Neural progenitor cell (in vitro differentiated cells): ENCODE results near the gene MTF2. TPM values are rescaled to one million over a fixed set of nuclear protein-coding genes. Genes with fewer than 3 reads are reported as not detected.

Source experiments
- DNase-seq: peaks from one replicate; pipeline ENCODE4 v3.0.0-alpha.2; 2016; ENCODE audit warnings: low spot score
- H2AFZ ChIP-seq: fragments of 200-600 bp; sonication (generic); replicated peaks from 2 replicates; pipeline ENCODE4 v1.6.1; 2016; ENCODE audit warnings: antibody characterized with exemption
- H3F3A ChIP-seq: fragments of 200-600 bp; sonication (generic); 2 replicates; pipeline ENCODE4 v1.6.1; 2016; ENCODE audit warnings: antibody characterized with exemption, low read depth
- H3K27ac ChIP-seq: fragments of 200-600 bp; sonication (generic); 2 replicates; pipeline ENCODE4 v1.5.1; 2016; ENCODE audit warnings: mild to moderate bottlenecking
- H3K27me3 ChIP-seq: fragments of 200-600 bp; sonication (generic); 2 replicates; pipeline ENCODE4 v1.6.1; 2016; ENCODE audit warnings: mild to moderate bottlenecking, moderate library complexity
- H3K36me3 ChIP-seq: fragments of 200-600 bp; sonication (generic); 2 replicates; pipeline ENCODE4 v1.5.1; 2016
- H3K4me1 ChIP-seq: fragments of 200-600 bp; sonication (generic); 2 replicates; pipeline ENCODE4 v1.6.1; 2016; ENCODE audit warnings: mixed run types
- H3K4me2 ChIP-seq: fragments of 200-600 bp; sonication (generic); 2 replicates; pipeline ENCODE4 v1.6.1; 2016
- H3K4me3 ChIP-seq: fragments of 200-600 bp; sonication (generic); 2 replicates; pipeline ENCODE4 v1.5.1; 2016
- H3K79me2 ChIP-seq: fragments of 200-600 bp; sonication (generic); 2 replicates; pipeline ENCODE4 v1.6.1; 2016; ENCODE audit warnings: low read depth
- H3K9ac ChIP-seq: fragments of 200-600 bp; sonication (generic); 2 replicates; pipeline ENCODE4 v1.6.1; 2016
- H3K9me3 ChIP-seq: fragments of 200-600 bp; sonication (generic); 2 replicates; pipeline ENCODE4 v1.5.1; 2016; ENCODE audit warnings: low read depth
- H4K20me1 ChIP-seq: fragments of 200-600 bp; sonication (generic); 2 replicates; pipeline ENCODE4 v1.6.1; 2016; ENCODE audit warnings: low read depth
- H3K27ac Mint-ChIP-seq: 3 replicates; pipeline ENCODE4 v1.8.0; 2021; ENCODE audit warnings: mixed read lengths
- H3K27me3 Mint-ChIP-seq: 2 replicates; pipeline ENCODE4 v1.8.0; 2022; ENCODE audit warnings: low read depth, mild to moderate bottlenecking, inconsistent platforms, moderate library complexity, mixed read lengths; ENCODE audit not compliant: insufficient read depth
- H3K36me3 Mint-ChIP-seq: 3 replicates; pipeline ENCODE4 v1.8.0; 2021; ENCODE audit warnings: mixed read lengths
- H3K4me1 Mint-ChIP-seq: 3 replicates; pipeline ENCODE4 v1.8.0; 2021; ENCODE audit warnings: mixed read lengths
- H3K4me3 Mint-ChIP-seq: 3 replicates; pipeline ENCODE4 v1.8.0; 2021; ENCODE audit warnings: mild to moderate bottlenecking, moderate library complexity, mixed read lengths
- H3K9me3 Mint-ChIP-seq: 3 replicates; pipeline ENCODE4 v1.8.0; 2020; ENCODE audit warnings: mixed read lengths
- EZH2 ChIP-seq: fragments of 200-600 bp; sonication (generic); IDR thresholded peaks from 2 replicates; pipeline ENCODE4 v1.6.1; 2017; ENCODE audit warnings: antibody characterized with exemption, mild to moderate bottlenecking, moderate library complexity
- EZH2phosphoT487 ChIP-seq: fragments of 200-600 bp; sonication (generic); IDR thresholded peaks from 2 replicates; pipeline ENCODE4 v1.6.1; 2017; ENCODE audit warnings: antibody characterized with exemption
- total RNA-seq: library from RNA; depleted of rRNA; stranded (reverse); fragments of >200 nt; gene quantifications from 2 replicates; pipeline ENCODE4 v1.2.3, GENCODE V29; 2015; ENCODE audit warnings: low replicate concordance
- TF ChIP-seq, protein P1 (sequence below): fragments of 200-600 bp; sonication (generic); IDR thresholded peaks from 2 replicates; pipeline ENCODE4 v1.5.1; 2017; ENCODE audit warnings: antibody characterized with exemption, mild to moderate bottlenecking

MTF2 gene
- total RNA-seq, 1 donor from 2014 or later = 149 TPM

DNA sequence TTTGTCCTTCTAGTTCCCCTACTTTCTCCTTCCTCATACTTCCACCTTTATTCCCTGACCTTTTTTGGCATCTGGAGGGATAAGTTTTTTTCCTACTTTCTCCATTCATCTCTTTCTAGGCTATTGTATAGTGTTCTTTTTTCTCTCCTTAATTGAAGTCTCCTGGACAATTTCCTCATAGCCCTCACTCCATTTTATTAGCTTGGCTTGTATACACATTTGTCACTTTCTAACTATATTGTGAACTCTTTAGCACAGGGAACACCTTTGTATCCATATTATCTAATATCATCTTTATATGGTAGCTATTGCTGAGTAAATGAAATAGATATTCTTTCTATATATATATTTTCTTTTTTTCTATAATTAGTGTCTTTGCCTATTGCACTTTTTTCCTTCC is 53.6 kb downstream of the MTF2 start:
- Histone ChIP-seq H3K27ac (no peak overlapping the region), H3K9me3 (no peaks in the 10 kb centered on the region), H3K4me1 (no peaks in the 10 kb centered on the region), H3K36me3 (peaks cover 50% of the 10 kb centered on the region), H4K20me1 (peaks cover 5% of the 10 kb centered on the region), H3K27me3 (no peaks in the 10 kb centered on the region), H2AFZ (no peak overlapping the region), H3K79me2 (no peaks in the 10 kb centered on the region), H3F3A (peaks cover 6% of the 10 kb centered on the region), H3K4me3 (no peak overlapping the region), H3K4me2 (no peak overlapping the region), H3K9ac (no peak overlapping the region)
- H3K4me3 Mint-ChIP-seq = no peak overlapping the region
- no peaks in the 10 kb centered on the region for H3K4me1 Mint-ChIP-seq
- no peak for DNase-seq
- TF ChIP-seq EZH2 = no peak
- TF ChIP-seq, protein P1, sequence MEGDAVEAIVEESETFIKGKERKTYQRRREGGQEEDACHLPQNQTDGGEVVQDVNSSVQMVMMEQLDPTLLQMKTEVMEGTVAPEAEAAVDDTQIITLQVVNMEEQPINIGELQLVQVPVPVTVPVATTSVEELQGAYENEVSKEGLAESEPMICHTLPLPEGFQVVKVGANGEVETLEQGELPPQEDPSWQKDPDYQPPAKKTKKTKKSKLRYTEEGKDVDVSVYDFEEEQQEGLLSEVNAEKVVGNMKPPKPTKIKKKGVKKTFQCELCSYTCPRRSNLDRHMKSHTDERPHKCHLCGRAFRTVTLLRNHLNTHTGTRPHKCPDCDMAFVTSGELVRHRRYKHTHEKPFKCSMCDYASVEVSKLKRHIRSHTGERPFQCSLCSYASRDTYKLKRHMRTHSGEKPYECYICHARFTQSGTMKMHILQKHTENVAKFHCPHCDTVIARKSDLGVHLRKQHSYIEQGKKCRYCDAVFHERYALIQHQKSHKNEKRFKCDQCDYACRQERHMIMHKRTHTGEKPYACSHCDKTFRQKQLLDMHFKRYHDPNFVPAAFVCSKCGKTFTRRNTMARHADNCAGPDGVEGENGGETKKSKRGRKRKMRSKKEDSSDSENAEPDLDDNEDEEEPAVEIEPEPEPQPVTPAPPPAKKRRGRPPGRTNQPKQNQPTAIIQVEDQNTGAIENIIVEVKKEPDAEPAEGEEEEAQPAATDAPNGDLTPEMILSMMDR = no peak
- TF ChIP-seq EZH2phosphoT487 = no peak
- no peaks in the 10 kb centered on the region for H3K9me3 Mint-ChIP-seq
- no peak overlapping the region for H3K27ac Mint-ChIP-seq
- no peaks in the 10 kb centered on the region for H3K27me3 Mint-ChIP-seq
- peaks cover 10% of the 10 kb centered on the region for H3K36me3 Mint-ChIP-seq

DNA sequence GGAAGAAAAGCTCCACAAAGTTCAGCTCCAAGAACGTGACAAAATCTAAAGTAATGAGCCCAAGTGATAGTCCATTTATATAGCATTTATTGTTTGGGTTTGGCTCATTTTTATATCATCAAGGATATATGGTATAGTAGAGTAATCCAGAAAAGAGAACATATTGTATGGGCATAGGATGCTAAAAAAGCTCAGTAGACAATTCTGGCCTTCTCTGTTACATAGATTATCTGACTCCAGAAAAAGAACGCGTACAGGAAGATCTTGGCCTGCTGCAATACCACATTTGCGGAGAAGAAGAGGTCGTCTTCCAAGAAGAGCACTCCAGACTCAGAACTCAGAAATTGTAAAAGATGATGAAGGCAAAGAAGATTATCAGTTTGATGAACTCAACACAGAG is 57.4 kb downstream of the MTF2 start:
- peaks cover 16% of the 10 kb centered on the region for H3K36me3 Mint-ChIP-seq
- H3K9ac ChIP-seq = no peak overlapping the region
- H2AFZ ChIP-seq = no peak overlapping the region
- H3K27ac ChIP-seq = no peak overlapping the region
- peaks cover 2% of the 10 kb centered on the region for H4K20me1 ChIP-seq
- DNase-seq = no peak
- H3K27me3 Mint-ChIP-seq = no peaks in the 10 kb centered on the region
- H3K4me1 ChIP-seq = no peaks in the 10 kb centered on the region
- peaks cover 18% of the 10 kb centered on the region for H3F3A ChIP-seq
- H3K4me3 Mint-ChIP-seq = no peak overlapping the region
- H3K36me3 ChIP-seq = peaks cover 52% of the 10 kb centered on the region
- H3K4me1 Mint-ChIP-seq = no peaks in the 10 kb centered on the region
- no peaks in the 10 kb centered on the region for H3K9me3 ChIP-seq
- H3K9me3 Mint-ChIP-seq = no peaks in the 10 kb centered on the region
- H3K27me3 ChIP-seq = no peaks in the 10 kb centered on the region
- TF ChIP-seq, protein P1 = no peak
- TF ChIP-seq EZH2 = no peak
- no peak for TF ChIP-seq EZH2phosphoT487
- H3K79me2 ChIP-seq = peaks cover 11% of the 10 kb centered on the region
- H3K4me2 ChIP-seq = no peak overlapping the region
- H3K4me3 ChIP-seq = no peak overlapping the region
- H3K27ac Mint-ChIP-seq = no peak overlapping the region

DNA sequence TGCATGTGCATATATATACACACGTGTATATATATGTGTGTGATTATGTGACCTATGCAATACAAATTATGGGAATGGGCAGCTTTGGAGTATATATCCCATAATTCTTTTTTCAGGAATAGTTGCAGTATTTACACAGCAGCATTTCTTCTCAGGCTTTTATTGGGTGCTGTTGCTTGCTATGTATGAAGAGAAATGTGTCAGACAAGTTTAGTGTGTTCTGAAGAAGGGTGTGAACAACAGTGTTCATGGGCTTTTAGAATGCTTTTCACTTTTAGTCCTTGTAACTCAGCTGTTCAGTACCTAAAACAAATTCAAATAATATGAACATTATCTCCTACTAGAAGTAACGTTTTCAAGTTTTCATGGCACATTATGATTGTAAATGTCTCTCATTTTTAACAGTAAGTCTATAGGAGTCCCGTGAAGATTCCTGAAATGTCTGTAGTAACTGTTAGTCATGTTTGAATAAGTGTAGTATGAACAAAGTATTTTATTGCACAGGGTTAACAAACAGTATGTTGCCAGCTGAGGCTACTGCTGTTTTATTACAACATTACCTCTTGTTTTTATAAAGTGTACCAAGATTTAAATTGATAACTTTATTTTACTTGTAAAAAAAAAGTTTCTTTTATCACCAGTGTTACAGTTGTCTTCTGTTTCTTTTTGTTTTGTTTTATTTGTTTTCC is 58.7 kb downstream of the MTF2 start:
- Histone ChIP-seq H3K4me2 (no peak overlapping the region), H3K27ac (no peak overlapping the region), H4K20me1 (peaks cover 2% of the 10 kb centered on the region), H3K4me3 (no peak overlapping the region), H3K9me3 (no peaks in the 10 kb centered on the region), H3K27me3 (no peaks in the 10 kb centered on the region), H3K36me3 (peaks cover 60% of the 10 kb centered on the region), H3F3A (peaks cover 18% of the 10 kb centered on the region), H3K79me2 (peaks cover 11% of the 10 kb centered on the region), H3K9ac (no peak overlapping the region), H2AFZ (no peak overlapping the region), H3K4me1 (no peaks in the 10 kb centered on the region)
- DNase-seq = no peak
- TF ChIP-seq EZH2 (no peak), EZH2phosphoT487 (no peak)
- TF ChIP-seq, protein P1 = no peak
- no peak overlapping the region for H3K4me3 Mint-ChIP-seq
- no peaks in the 10 kb centered on the region for H3K4me1 Mint-ChIP-seq
- no peaks in the 10 kb centered on the region for H3K27me3 Mint-ChIP-seq
- no peaks in the 10 kb centered on the region for H3K9me3 Mint-ChIP-seq
- peaks cover 16% of the 10 kb centered on the region for H3K36me3 Mint-ChIP-seq
- H3K27ac Mint-ChIP-seq = no peak overlapping the region
